ENCODE results near the gene CIROP.

The CIROP gene

GRCh38 chr14:23054000-23054811 is 50.6 kb downstream of the CIROP start:
- H3K9me3 ChIP-seq (ENCODE audit: severe bottlenecking): no peaks in the 10 kb centered on the region
- no peak overlapping the region for H3K4me3 ChIP-seq (ENCODE audit: severe bottlenecking)
- no peaks in the 10 kb centered on the region for H3K27me3 ChIP-seq (ENCODE audit: insufficient read depth, poor library complexity, severe bottlenecking)
- no peaks in the 10 kb centered on the region for H3K4me1 ChIP-seq (ENCODE audit: insufficient read depth, poor library complexity, severe bottlenecking)
- no peak for TF ChIP-seq CTCF (IDR thresholded peaks at IDR 0.05; ENCODE audit: poor library complexity, severe bottlenecking)
- ATAC-seq (ENCODE audit: low read depth): no peak
- H3K36me3 ChIP-seq (ENCODE audit: low read depth): peaks cover 10% of the 10 kb centered on the region
- H3K27ac ChIP-seq (ENCODE audit: poor library complexity, severe bottlenecking): no peak overlapping the region
- peak; percentile 68 for DNase-seq (ENCODE audit: low spot score)

- peak; percentile 60 for DNase-seq (ENCODE audit: low spot score)
- Histone ChIP-seq H3K9me3 (ENCODE audit: severe bottlenecking) (no peaks in the 10 kb centered on the region), H3K27me3 (ENCODE audit: insufficient read depth, poor library complexity, severe bottlenecking) (no peaks in the 10 kb centered on the region), H3K4me1 (ENCODE audit: insufficient read depth, poor library complexity, severe bottlenecking) (no peaks in the 10 kb centered on the region), H3K27ac (ENCODE audit: poor library complexity, severe bottlenecking) (no peak overlapping the region), H3K36me3 (ENCODE audit: low read depth) (peaks cover 3% of the 10 kb centered on the region), H3K4me3 (ENCODE audit: severe bottlenecking) (no peak overlapping the region)
- TF ChIP-seq CTCF (IDR thresholded peaks at IDR 0.05; ENCODE audit: poor library complexity, severe bottlenecking): no peak
- no peak for ATAC-seq (ENCODE audit: low read depth)
Measured at GRCh38 chr14:23053426-23053825, 51.4 kb downstream of the CIROP start.

- Histone ChIP-seq H3K27me3 (ENCODE audit: insufficient read depth, poor library complexity, severe bottlenecking) (no peaks in the 10 kb centered on the region), H3K27ac (ENCODE audit: poor library complexity, severe bottlenecking) (no peak overlapping the region), H3K36me3 (ENCODE audit: low read depth) (no peaks in the 10 kb centered on the region), H3K9me3 (ENCODE audit: severe bottlenecking) (no peaks in the 10 kb centered on the region), H3K4me3 (ENCODE audit: severe bottlenecking) (no peak overlapping the region), H3K4me1 (ENCODE audit: insufficient read depth, poor library complexity, severe bottlenecking) (no peaks in the 10 kb centered on the region)
- TF ChIP-seq CTCF (IDR thresholded peaks at IDR 0.05; ENCODE audit: poor library complexity, severe bottlenecking): no peak
- DNase-seq (ENCODE audit: low spot score): no peak
- no peak for ATAC-seq (ENCODE audit: low read depth)
Measured at GRCh38 chr14:23052671-23053070, 52.1 kb downstream of the CIROP start.

- no peak for ATAC-seq (ENCODE audit: low read depth)
- peak; percentile 15 for TF ChIP-seq CTCF (IDR thresholded peaks at IDR 0.05; ENCODE audit: poor library complexity, severe bottlenecking)
- no peaks in the 10 kb centered on the region for H3K9me3 ChIP-seq (ENCODE audit: severe bottlenecking)
- no peak overlapping the region for H3K4me3 ChIP-seq (ENCODE audit: severe bottlenecking)
- H3K27me3 ChIP-seq (ENCODE audit: insufficient read depth, poor library complexity, severe bottlenecking): no peaks in the 10 kb centered on the region
- no peaks in the 10 kb centered on the region for H3K4me1 ChIP-seq (ENCODE audit: insufficient read depth, poor library complexity, severe bottlenecking)
- peak; percentile 66 for DNase-seq (ENCODE audit: low spot score)
- no peak overlapping the region for H3K27ac ChIP-seq (ENCODE audit: poor library complexity, severe bottlenecking)
- no peaks in the 10 kb centered on the region for H3K36me3 ChIP-seq (ENCODE audit: low read depth)
Measured at GRCh38 chr14:23052182-23052623, 52.6 kb downstream of the CIROP start.
